Kidney (tissue), 14 donors: ENCODE data around the gene SLC7A8. TPM values are rescaled to one million over a fixed set of nuclear protein-coding genes. Genes with fewer than 3 reads are reported as not detected.

ENCODE experiments used
- DNase-seq, 5 donors: peaks; one replicate each; pipeline ENCODE4 v3.0.0-alpha.2; 2013 to 2020
- FAIRE-seq: peaks from 2 replicates; lab custom pipeline; 2012; peaks lifted over from hg19 to GRCh38; lab: Jason Lieb, UNC
- H3K27ac ChIP-seq, 2 donors: one replicate each; pipeline ENCODE4 v1.7.0; 2013; ENCODE audit warnings: low read depth in 2 of 2, low read length in 2 of 2, inconsistent platforms in 1 of 2
- H3K27me3 ChIP-seq: one replicate; pipeline ENCODE4 v1.7.1; 2013; ENCODE audit warnings: low read length, inconsistent platforms; ENCODE audit not compliant: control insufficient read depth, insufficient read depth
- H3K36me3 ChIP-seq, 3 donors: one replicate each; pipeline versions ENCODE4 v1.7.0 to v1.7.1; 2013; ENCODE audit warnings: low read length in 3 of 3, control low read depth in 1 of 3, inconsistent platforms in 1 of 3; ENCODE audit not compliant: insufficient read depth in 3 of 3, control insufficient read depth in 2 of 3
- H3K4me1 ChIP-seq, 3 donors: one replicate each; pipeline versions ENCODE4 v1.7.0 to v1.7.1; 2013; ENCODE audit warnings: low read length in 3 of 3, inconsistent platforms in 1 of 3, low read depth in 1 of 3; ENCODE audit not compliant: control insufficient read depth in 2 of 3, insufficient read depth in 2 of 3
- H3K4me3 ChIP-seq, 3 donors: one replicate each; pipeline versions ENCODE4 v1.7.0 to v1.8.1; 2013; ENCODE audit warnings: low read length in 3 of 3, control low read depth in 1 of 3, inconsistent platforms in 1 of 3
- H3K9ac ChIP-seq, 3 donors: one replicate each; pipeline versions ENCODE4 v1.7.0 to v1.7.1; 2013; ENCODE audit warnings: low read length in 3 of 3, control low read depth in 1 of 3, inconsistent platforms in 1 of 3
- H3K9me3 ChIP-seq, 3 donors: one replicate each; pipeline versions ENCODE4 v1.7.0 to v1.7.1; 2013; ENCODE audit warnings: low read length in 3 of 3, control low read depth in 1 of 3, inconsistent platforms in 1 of 3; ENCODE audit not compliant: control insufficient read depth in 2 of 3, insufficient read depth in 1 of 3
- intact Hi-C: fragments of 100-400 bp; cut with DNase I; formaldehyde crosslinking; loops from one replicate; pipeline ENCODE4 v1.11.1; 2022
- polyA plus RNA-seq: library from polyadenylated mRNA; stranded (reverse); fragments of 350-450 nt; fragmentation: Illumina TruSeq; extraction: RNeasy Lipid Tissue Mini Kit (QIAGEN cat#74804); gene quantifications from one replicate; pipeline ENCODE4 v1.2.3, GENCODE V29; 2014; ENCODE audit warnings: low read depth, low replicate concordance; ENCODE audit not compliant: insufficient read depth
- total RNA-seq: library from RNA; stranded (reverse); fragmentation: NEBNext Ultra II Directional; extraction: Animal tissue kit (Norgen Biotek cat#: 25700); gene quantifications from one replicate; pipeline ENCODE4 v1.2.1, GENCODE V29; 2021
- TF ChIP-seq, protein P1 (sequence below): IDR thresholded peaks from 3 replicates; pipeline ENCODE4 v1.5.1; 2012; ENCODE audit warnings: mild to moderate bottlenecking, moderate library complexity, borderline replicate concordance; ENCODE audit not compliant: insufficient read depth; ENCODE audit errors: extremely low read depth
- donor health status: control.
- donor health status: control.
- donor health status: control.
- donor health status: control.
- donor health status: control.
- donor health status: DM: yes; HTN: yes; CAD: no.
- donor health status: Normal renal cell carcinoma (clear cell type).

Gene SLC7A8
- total and polyA plus RNA-seq, 2 donors from 2014 or later, result 22.9 to 210 TPM

DNA sequence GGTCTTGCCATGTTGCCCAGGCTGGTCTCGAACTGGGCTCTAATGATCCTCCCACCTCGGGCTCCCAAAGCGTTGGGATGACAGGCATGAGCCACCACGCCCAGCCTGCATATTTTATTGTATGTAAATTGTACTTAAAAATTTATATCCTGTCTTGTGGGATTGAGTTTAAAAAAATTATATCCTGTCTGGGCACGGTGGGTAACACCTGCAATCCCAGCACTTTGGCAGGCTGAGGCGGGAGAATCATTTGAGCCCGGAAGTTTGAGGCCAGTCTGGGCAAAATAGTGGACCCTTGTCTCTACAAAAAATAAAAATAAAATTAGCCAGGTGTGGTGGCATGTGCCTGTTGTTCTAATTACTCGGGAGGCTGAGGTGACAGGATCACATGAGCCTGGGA lies 50.5 kb downstream of the SLC7A8 start:
- Histone ChIP-seq H3K9ac (no peak overlapping the region), H3K36me3 (peaks cover 0 to 33% (median 21%) of the 10 kb centered on the region in 3 donors), H3K4me3 (no peak overlapping the region), H3K4me1 (peaks cover 0 to 7% (median 0%) of the 10 kb centered on the region in 3 donors), H3K27ac (no peak overlapping the region), H3K9me3 (no peaks in the 10 kb centered on the region), H3K27me3 (no peaks in the 10 kb centered on the region)
- no peak for DNase-seq
- TF ChIP-seq, protein P1, sequence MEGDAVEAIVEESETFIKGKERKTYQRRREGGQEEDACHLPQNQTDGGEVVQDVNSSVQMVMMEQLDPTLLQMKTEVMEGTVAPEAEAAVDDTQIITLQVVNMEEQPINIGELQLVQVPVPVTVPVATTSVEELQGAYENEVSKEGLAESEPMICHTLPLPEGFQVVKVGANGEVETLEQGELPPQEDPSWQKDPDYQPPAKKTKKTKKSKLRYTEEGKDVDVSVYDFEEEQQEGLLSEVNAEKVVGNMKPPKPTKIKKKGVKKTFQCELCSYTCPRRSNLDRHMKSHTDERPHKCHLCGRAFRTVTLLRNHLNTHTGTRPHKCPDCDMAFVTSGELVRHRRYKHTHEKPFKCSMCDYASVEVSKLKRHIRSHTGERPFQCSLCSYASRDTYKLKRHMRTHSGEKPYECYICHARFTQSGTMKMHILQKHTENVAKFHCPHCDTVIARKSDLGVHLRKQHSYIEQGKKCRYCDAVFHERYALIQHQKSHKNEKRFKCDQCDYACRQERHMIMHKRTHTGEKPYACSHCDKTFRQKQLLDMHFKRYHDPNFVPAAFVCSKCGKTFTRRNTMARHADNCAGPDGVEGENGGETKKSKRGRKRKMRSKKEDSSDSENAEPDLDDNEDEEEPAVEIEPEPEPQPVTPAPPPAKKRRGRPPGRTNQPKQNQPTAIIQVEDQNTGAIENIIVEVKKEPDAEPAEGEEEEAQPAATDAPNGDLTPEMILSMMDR, result no peak
- no peak for FAIRE-seq
- intact Hi-C loops, result no loop called here

DNA sequence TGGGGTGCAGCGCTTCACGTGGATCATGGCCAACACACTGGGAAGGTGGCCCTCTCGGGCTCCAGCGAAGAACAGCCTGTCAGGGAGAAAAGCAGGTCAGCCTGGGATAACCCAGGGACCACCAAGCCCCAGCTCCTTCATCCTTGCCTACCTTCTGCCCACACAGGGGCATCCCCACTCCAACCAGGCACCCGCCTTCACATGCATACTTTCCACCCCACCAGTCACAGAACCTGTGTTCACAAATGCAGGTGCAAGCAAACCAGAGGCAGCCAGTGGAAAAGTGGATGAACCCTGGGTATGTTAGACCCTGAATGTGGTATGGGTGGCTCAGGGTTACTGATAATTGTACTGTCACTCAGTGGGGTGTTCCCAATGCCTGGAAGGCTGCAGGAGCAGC lies 52.0 kb downstream of the SLC7A8 start:
- no peak for FAIRE-seq
- TF ChIP-seq, protein P1, result no peak
- Histone ChIP-seq H3K4me1 (peaks cover 0 to 3% (median 0%) of the 10 kb centered on the region in 3 donors), H3K27me3 (no peaks in the 10 kb centered on the region), H3K4me3 (no peak overlapping the region), H3K36me3 (peaks cover 0 to 31% (median 27%) of the 10 kb centered on the region in 3 donors), H3K9me3 (no peaks in the 10 kb centered on the region), H3K9ac (no peak overlapping the region), H3K27ac (no peak overlapping the region)
- DNase-seq, result no peak
- intact Hi-C loops, result no loop called here

DNA sequence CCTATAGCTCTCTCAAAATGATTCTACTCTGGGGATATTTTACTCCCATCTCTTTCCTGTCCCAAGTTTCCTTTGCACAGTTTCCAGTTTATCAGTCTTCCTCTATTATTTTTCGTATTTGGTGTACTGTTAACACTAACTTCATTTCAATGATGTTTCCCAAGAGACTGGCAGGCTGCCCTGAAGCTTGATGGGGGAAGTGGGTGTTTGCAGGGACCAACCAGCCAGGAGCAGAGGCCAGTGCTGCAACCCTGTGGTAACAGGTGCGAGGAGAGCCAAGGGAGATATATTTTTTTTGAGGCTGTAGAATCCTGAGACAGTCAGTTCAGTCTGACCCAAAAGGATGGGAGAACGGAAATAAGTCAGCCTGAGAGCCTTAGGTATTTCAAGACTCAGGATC lies 52.6 kb downstream of the SLC7A8 start:
- intact Hi-C loops, result no loop called here
- H3K27ac ChIP-seq, result no peak overlapping the region
- H3K9ac ChIP-seq, result no peak overlapping the region
- FAIRE-seq, result no peak
- peaks cover 0 to 3% (median 0%) of the 10 kb centered on the region in 3 donors for H3K4me1 ChIP-seq
- peaks cover 0 to 28% (median 23%) of the 10 kb centered on the region in 3 donors for H3K36me3 ChIP-seq
- H3K27me3 ChIP-seq, result no peaks in the 10 kb centered on the region
- no peaks in the 10 kb centered on the region for H3K9me3 ChIP-seq
- DNase-seq, result no peak
- no peak overlapping the region for H3K4me3 ChIP-seq
- TF ChIP-seq, protein P1, result no peak
